Panc1 (cell line): ENCODE measurements around the gene CHEK2. TPM values are rescaled to one million over a fixed set of nuclear protein-coding genes. Genes with fewer than 3 reads are reported as not detected.

ENCODE experiments used
- ATAC-seq: fragments of 200-7000 bp; cut with Tn5 transposase; 2 replicates; pipeline ENCODE4 v1.9.1; 2020; ENCODE audit warnings: mild to moderate bottlenecking, moderate library complexity
- BruUV-seq: library from RNA; stranded (reverse); fragments of 400-500 nt; replicated peaks from 2 replicates; lab custom pipeline; 2021; lab: Mats Ljungman, UMichigan
- CTCF ChIA-PET: fragments of 300-600 bp; sonication (Branson Sonifier 250); formaldehyde crosslinking; loops from one replicate; lab custom pipeline; 2022; ENCODE audit warnings: antibody characterized with exemption; lab: Charles Lee
- POLR2A ChIA-PET: fragments of 300-600 bp; sonication (Branson Sonifier 250); formaldehyde crosslinking; loops from one replicate; lab custom pipeline; 2022; ENCODE audit warnings: antibody characterized with exemption; lab: Charles Lee
- DNase-seq: peaks from one replicate; pipeline ENCODE4 v3.0.0-alpha.2; 2010; ENCODE audit warnings: low read depth, low spot score
- H3K27ac ChIP-seq: 2 replicates; pipeline ENCODE4 v1.5.1; 2011; ENCODE audit warnings: mild to moderate bottlenecking, low read length, inconsistent platforms
- H3K27me3 ChIP-seq: fragments of 200-500 bp; sonication (Bioruptor generic); 2 replicates; pipeline ENCODE4 v1.6.0; 2014; ENCODE audit warnings: low read length, inconsistent platforms; ENCODE audit not compliant: control insufficient read depth, insufficient read depth
- H3K36me3 ChIP-seq: fragments of 200-500 bp; sonication (Bioruptor generic); 2 replicates; pipeline ENCODE4 v1.5.1; 2014; ENCODE audit warnings: inconsistent platforms, mild to moderate bottlenecking, low read length, moderate library complexity; ENCODE audit not compliant: control insufficient read depth, insufficient read depth
- H3K4me1 ChIP-seq: 2 replicates; pipeline ENCODE4 v1.5.1; 2011; ENCODE audit warnings: inconsistent platforms, mild to moderate bottlenecking, low read length, moderate library complexity; ENCODE audit not compliant: control insufficient read depth, insufficient read depth
- H3K4me3 ChIP-seq, 2 experiments: 2 replicates each; pipeline ENCODE4 v1.5.1; 2011 to 2012; ENCODE audit warnings: low read depth in 2 of 2, low read length in 2 of 2, mild to moderate bottlenecking in 2 of 2, inconsistent platforms in 1 of 2, moderate library complexity in 1 of 2
- H3K9me3 ChIP-seq: fragments of 200-500 bp; sonication (Bioruptor generic); 2 replicates; pipeline ENCODE4 v1.5.1; 2014; ENCODE audit warnings: low read depth, mild to moderate bottlenecking, inconsistent platforms, low read length, moderate library complexity; ENCODE audit not compliant: control insufficient read depth, insufficient read depth
- CTCF ChIP-seq: fragments of 450-650 bp; IDR thresholded peaks from 2 replicates; pipeline ENCODE4 v1.5.1; 2017; ENCODE audit warnings: mild to moderate bottlenecking
- POLR2AphosphoS5 ChIP-seq: IDR thresholded peaks from 2 replicates; pipeline ENCODE4 v1.6.1; 2012; ENCODE audit warnings: mild to moderate bottlenecking, low read depth, low read length, moderate library complexity
- REST ChIP-seq, 2 experiments: IDR thresholded peaks; 2 replicates each; pipeline ENCODE4 v1.6.1; 2011 to 2012; ENCODE audit warnings: low read depth in 2 of 2, control low read depth in 1 of 2, low read length in 1 of 2, mild to moderate bottlenecking in 1 of 2, moderate library complexity in 1 of 2; ENCODE audit not compliant: insufficient read depth in 1 of 2
- SIN3A ChIP-seq: IDR thresholded peaks from 2 replicates; pipeline ENCODE4 v1.6.1; 2012; ENCODE audit warnings: low read depth, mild to moderate bottlenecking, low read length, moderate library complexity, borderline replicate concordance; ENCODE audit not compliant: insufficient read depth
- TCF7L2 ChIP-seq: IDR thresholded peaks from 2 replicates; pipeline ENCODE4 v1.6.1; 2011; ENCODE audit warnings: mild to moderate bottlenecking, low read depth, low read length, inconsistent platforms
- in situ Hi-C: cut with HindIII; loops from 2 replicates; pipeline ENCODE4 v1.10.0; 2016; ENCODE audit warnings: low sequenced_read_pairs, low pct_unique_long_range_greater_than_20kb
- intact Hi-C: fragments of 100-400 bp; cut with micrococcal nuclease; formaldehyde crosslinking; loops from one replicate; pipeline ENCODE4 v1.10.0; 2022; ENCODE audit not compliant: unreplicated experiment
- total RNA-seq: library from RNA; stranded (reverse); gene quantifications from one replicate; pipeline ENCODE4 v1.2.1, GENCODE V29; 2021; ENCODE audit not compliant: unreplicated experiment

CHEK2 gene
- total RNA-seq, 1 experiment from 2014 or later: 29.5 TPM

DNA sequence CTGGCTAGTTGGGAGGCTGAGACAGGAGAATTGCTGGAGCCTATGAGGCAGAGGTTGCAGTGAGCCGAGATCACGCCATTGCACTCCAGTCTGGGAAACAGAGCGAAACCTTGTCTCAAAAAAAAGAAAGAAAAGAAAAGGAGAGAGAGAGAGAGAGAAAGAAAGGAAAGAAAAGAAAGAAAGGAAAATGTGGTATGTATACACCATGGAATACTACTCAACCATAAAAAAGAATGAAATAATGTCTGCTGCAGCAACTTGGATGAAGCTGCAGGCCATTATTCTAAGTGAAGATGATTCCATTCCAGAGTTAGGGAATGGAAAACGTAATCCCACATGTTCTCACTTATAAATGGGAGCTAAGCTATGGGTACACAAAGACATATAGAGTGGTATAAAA, 92.8 kb downstream of the CHEK2 start:
- H3K36me3 ChIP-seq: no peaks in the 10 kb centered on the region
- intact Hi-C loops (no loop called here), in situ Hi-C loops (no loop called here)
- TF ChIP-seq SIN3A (no peak), TCF7L2 (no peak), POLR2AphosphoS5 (no peak), REST (IDR thresholded peaks at IDR 0.05; ENCODE audit: insufficient read depth in 1 of 2, low read depth in 2 of 2, low read length in 1 of 2) (no peak), CTCF (no peak)
- ATAC-seq (no peak), DNase-seq (no peak)
- ChIA-PET CTCF (no interaction called here), POLR2A (no interaction called here)
- BruUV-seq: no TSS peak
- H3K27ac ChIP-seq: no peak overlapping the region
- H3K4me1 ChIP-seq: no peaks in the 10 kb centered on the region
- no peak overlapping the region for H3K4me3 ChIP-seq
- no peaks in the 10 kb centered on the region for H3K9me3 ChIP-seq
- no peaks in the 10 kb centered on the region for H3K27me3 ChIP-seq

DNA sequence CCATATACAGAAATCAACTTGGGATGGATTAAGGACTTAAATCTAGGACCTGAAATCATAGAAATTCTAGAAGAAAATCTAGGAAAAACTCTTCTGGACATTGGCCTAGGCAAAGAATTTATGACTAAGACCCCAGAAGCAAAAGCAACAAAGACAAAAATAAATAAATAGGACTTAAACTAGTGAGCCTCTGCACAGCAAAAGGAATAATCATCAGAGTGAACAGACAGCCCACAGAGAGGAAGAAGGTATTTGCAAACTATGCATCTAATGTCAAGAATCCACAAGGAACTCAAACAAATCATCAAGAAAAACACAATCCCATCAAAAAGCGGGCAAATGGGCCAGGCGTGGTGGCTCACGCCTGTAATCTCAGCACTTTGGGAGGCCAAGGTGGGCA, 94.4 kb downstream of the CHEK2 start:
- intact Hi-C loops: no loop called here
- ChIA-PET CTCF (no interaction called here), POLR2A (no interaction called here)
- no peak overlapping the region for H3K4me3 ChIP-seq
- TF ChIP-seq REST (IDR thresholded peaks at IDR 0.05; ENCODE audit: insufficient read depth in 1 of 2, low read depth in 2 of 2, low read length in 1 of 2) (no peak), SIN3A (no peak), TCF7L2 (no peak), CTCF (no peak), POLR2AphosphoS5 (no peak)
- no peaks in the 10 kb centered on the region for H3K27me3 ChIP-seq
- BruUV-seq: no TSS peak
- no peaks in the 10 kb centered on the region for H3K36me3 ChIP-seq
- no peak overlapping the region for H3K27ac ChIP-seq
- no peaks in the 10 kb centered on the region for H3K9me3 ChIP-seq
- ATAC-seq: no peak
- in situ Hi-C loops: no loop called here
- DNase-seq: no peak
- H3K4me1 ChIP-seq: no peaks in the 10 kb centered on the region
